AG04449 (cell line): ENCODE data around the gene DEFB129.

Source experiments
- CTCF ChIA-PET: fragments of 350-600 bp; formaldehyde crosslinking; extraction: SDS; loops from one replicate; lab custom pipeline; 2021; ENCODE audit warnings: antibody characterized with exemption; lab: Yijun Ruan, JAX
- POLR2A ChIA-PET: fragments of 400-600, 350-600 bp; formaldehyde crosslinking; extraction: SDS; loops from one replicate; lab custom pipeline; 2020; ENCODE audit warnings: antibody characterized with exemption, inconsistent platforms; lab: Yijun Ruan, JAX
- DNase-seq: peaks from one replicate; pipeline ENCODE4 v3.0.0-alpha.2; 2010; ENCODE audit warnings: low read depth, low spot score
- H3K4me3 ChIP-seq: 2 replicates; pipeline ENCODE4 v1.5.1; 2011; ENCODE audit warnings: low read depth, mild to moderate bottlenecking, control low read depth, low read length
- TF ChIP-seq, protein P1 (sequence below): IDR thresholded peaks from one replicate; pipeline ENCODE4 v1.5.1; 2011; ENCODE audit warnings: mild to moderate bottlenecking, moderate library complexity, low read length, control low read depth, inconsistent platforms; ENCODE audit not compliant: insufficient read depth; ENCODE audit errors: missing control alignments

Gene DEFB129

DNA sequence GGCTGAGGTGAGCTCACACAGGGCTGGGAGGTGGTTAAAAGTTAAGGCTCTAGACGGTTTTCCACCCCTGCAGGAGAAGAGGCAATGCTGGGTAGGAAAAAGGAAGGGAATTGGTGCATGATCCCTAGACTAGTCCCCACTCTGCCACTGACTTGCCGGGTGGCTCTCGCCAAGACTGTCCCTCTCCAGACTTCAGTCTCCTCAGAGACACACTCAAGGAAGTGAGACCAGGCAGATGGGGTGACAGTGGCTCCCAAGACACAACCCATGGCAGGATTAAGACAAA lies 50.4 kb downstream of the DEFB129 start:
- TF ChIP-seq, protein P1, sequence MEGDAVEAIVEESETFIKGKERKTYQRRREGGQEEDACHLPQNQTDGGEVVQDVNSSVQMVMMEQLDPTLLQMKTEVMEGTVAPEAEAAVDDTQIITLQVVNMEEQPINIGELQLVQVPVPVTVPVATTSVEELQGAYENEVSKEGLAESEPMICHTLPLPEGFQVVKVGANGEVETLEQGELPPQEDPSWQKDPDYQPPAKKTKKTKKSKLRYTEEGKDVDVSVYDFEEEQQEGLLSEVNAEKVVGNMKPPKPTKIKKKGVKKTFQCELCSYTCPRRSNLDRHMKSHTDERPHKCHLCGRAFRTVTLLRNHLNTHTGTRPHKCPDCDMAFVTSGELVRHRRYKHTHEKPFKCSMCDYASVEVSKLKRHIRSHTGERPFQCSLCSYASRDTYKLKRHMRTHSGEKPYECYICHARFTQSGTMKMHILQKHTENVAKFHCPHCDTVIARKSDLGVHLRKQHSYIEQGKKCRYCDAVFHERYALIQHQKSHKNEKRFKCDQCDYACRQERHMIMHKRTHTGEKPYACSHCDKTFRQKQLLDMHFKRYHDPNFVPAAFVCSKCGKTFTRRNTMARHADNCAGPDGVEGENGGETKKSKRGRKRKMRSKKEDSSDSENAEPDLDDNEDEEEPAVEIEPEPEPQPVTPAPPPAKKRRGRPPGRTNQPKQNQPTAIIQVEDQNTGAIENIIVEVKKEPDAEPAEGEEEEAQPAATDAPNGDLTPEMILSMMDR: no peak
- DNase-seq: no peak
- H3K4me3 ChIP-seq: no peak overlapping the region
- ChIA-PET POLR2A (no interaction called here), CTCF (interaction anchor here (2.4 kb wide), 1 partner anchor 10 kb away, joined by 15 read pairs; no protein-coding TSS in a partner anchor)

- CTCF ChIA-PET: interaction anchor here (2.4 kb wide), 1 partner anchor 11 kb away, joined by 15 read pairs; no protein-coding TSS in a partner anchor
- no peak overlapping the region for H3K4me3 ChIP-seq
- POLR2A ChIA-PET: no interaction called here
- no peak for DNase-seq
- TF ChIP-seq, protein P1: no peak
Measured at GRCh38 chr20:278181-278580, 51.1 kb downstream of the DEFB129 start.

- ChIA-PET POLR2A (no interaction called here), CTCF (interaction anchor here (2.4 kb wide), 1 partner anchor 11 kb away, joined by 15 read pairs; no protein-coding TSS in a partner anchor)
- DNase-seq: no peak
- H3K4me3 ChIP-seq: no peak overlapping the region
- TF ChIP-seq, protein P1: no peak
Measured at GRCh38 chr20:278607-279571, 51.8 kb downstream of the DEFB129 start.
